HCT116 (cell line): ENCODE data around the gene SULT2B1. TPM values are rescaled to one million over a fixed set of nuclear protein-coding genes. Genes with fewer than 3 reads are reported as not detected.

Experiments used
- ATAC-seq: fragments of 200-7000 bp; cut with Tn5 transposase; 2 replicates; pipeline ENCODE4 v1.9.1; 2020; ENCODE audit warnings: mild to moderate bottlenecking, moderate library complexity
- BruUV-seq: library from RNA; stranded (reverse); fragments of 400-500 nt; replicated peaks from 2 replicates; lab custom pipeline; 2021; lab: Mats Ljungman, UMichigan
- CTCF ChIA-PET: fragments of 300-600 bp; sonication (Branson Sonifier 250); formaldehyde crosslinking; loops from one replicate; lab custom pipeline; 2021; ENCODE audit warnings: antibody characterized with exemption; lab: Charles Lee
- POLR2A ChIA-PET: fragments of 300-600, 350-600 bp; sonication (Branson Sonifier 250); formaldehyde crosslinking; loops from one replicate; lab custom pipeline; 2021; ENCODE audit warnings: antibody characterized with exemption; lab: Charles Lee
- RAD21 ChIA-PET, 2 experiments: fragments of 300-600 bp; sonication (Branson Sonifier 250); formaldehyde crosslinking; loops; one replicate each; lab custom pipeline; 2023; ENCODE audit warnings: low total read pairs in 2 of 2; ENCODE audit not compliant: uncharacterized antibody in 2 of 2, unreplicated experiment in 2 of 2, low non-redundant PET in 1 of 2; lab: Charles Lee
- DNase-seq: peaks from one replicate; pipeline ENCODE4 v3.0.0-alpha.2; 2010; ENCODE audit warnings: low read depth, low spot score
- H2AFZ ChIP-seq: fragments of 200-600 bp; shearing (Covaris generic), sonication (generic); 2 replicates; pipeline ENCODE4 v1.6.1; 2017; ENCODE audit warnings: low read depth, mixed run types, mixed read lengths, antibody characterized with exemption, low read length; ENCODE audit not compliant: poor library complexity, severe bottlenecking
- H3K27ac ChIP-seq: 2 replicates; pipeline ENCODE4 v1.5.1; 2012; ENCODE audit warnings: low read depth, low read length
- H3K27me3 ChIP-seq: fragments of 200-600 bp; sonication (generic); 2 replicates; pipeline ENCODE4 v1.6.1; 2016; ENCODE audit warnings: mixed run types, low read length, mixed read lengths; ENCODE audit not compliant: insufficient read depth
- H3K36me3 ChIP-seq, 2 experiments: fragments of 200-500 bp in 1 of 2; fragments of 200-600 bp in 1 of 2; sonication (Bioruptor generic) in 1 of 2; sonication (generic) in 1 of 2; 2 replicates each; pipeline versions ENCODE4 v1.5.1 to v1.6.1; 2014 to 2016; ENCODE audit warnings: low read length in 2 of 2, inconsistent platforms in 1 of 2, mixed read lengths in 1 of 2, mixed run types in 1 of 2; ENCODE audit not compliant: insufficient read depth in 2 of 2, control insufficient read depth in 1 of 2
- H3K4me1 ChIP-seq, 2 experiments: fragments of 200-600 bp in 1 of 2; sonication (generic) in 1 of 2; 2 replicates each; pipeline versions ENCODE4 v1.5.1 to v1.6.1; 2012 to 2017; ENCODE audit warnings: low read length in 2 of 2, inconsistent platforms in 1 of 2, mild to moderate bottlenecking in 1 of 2, mixed read lengths in 1 of 2, mixed run types in 1 of 2, moderate library complexity in 1 of 2; ENCODE audit not compliant: insufficient read depth in 2 of 2, control insufficient read depth in 1 of 2
- H3K4me2 ChIP-seq: fragments of 200-600 bp; sonication (generic); 2 replicates; pipeline ENCODE4 v1.6.1; 2017; ENCODE audit warnings: mixed run types, low read length, mixed read lengths
- H3K4me3 ChIP-seq, 2 experiments: fragments of 200-600 bp in 1 of 2; sonication (generic) in 1 of 2; replicated peaks in 1 of 2; 2 replicates each; pipeline ENCODE4 v1.5.1; 2011 to 2016; ENCODE audit warnings: low read length in 2 of 2, control low read depth in 1 of 2, low read depth in 1 of 2, mild to moderate bottlenecking in 1 of 2, mixed read lengths in 1 of 2, mixed run types in 1 of 2
- H3K79me2 ChIP-seq: fragments of 200-600 bp; sonication (generic); 2 replicates; pipeline ENCODE4 v1.6.1; 2017; ENCODE audit warnings: mild to moderate bottlenecking, mixed run types, low read length, moderate library complexity, mixed read lengths; ENCODE audit not compliant: insufficient read depth
- H3K9ac ChIP-seq: fragments of 200-600 bp; sonication (generic); 2 replicates; pipeline ENCODE4 v1.6.1; 2016; ENCODE audit warnings: low read length, mixed read lengths
- H3K9me2 ChIP-seq: fragments of 200-600 bp; sonication (generic), shearing (Covaris generic); 2 replicates; pipeline ENCODE4 v1.6.1; 2017; ENCODE audit warnings: mixed run types, mild to moderate bottlenecking, moderate library complexity; ENCODE audit not compliant: insufficient read depth
- H3K9me3 ChIP-seq, 2 experiments: fragments of 200-500 bp in 1 of 2; fragments of 200-600 bp in 1 of 2; sonication (Bioruptor generic) in 1 of 2; sonication (generic) in 1 of 2; 2 replicates each; pipeline ENCODE4 v1.6.1; 2014 to 2017; ENCODE audit warnings: low read length in 2 of 2, mixed read lengths in 2 of 2, inconsistent platforms in 1 of 2, low read depth in 1 of 2, mild to moderate bottlenecking in 1 of 2, mixed run types in 1 of 2, moderate library complexity in 1 of 2; ENCODE audit not compliant: control insufficient read depth in 1 of 2, insufficient read depth in 1 of 2
- H4K20me1 ChIP-seq: fragments of 200-600 bp; sonication (generic), shearing (Covaris generic); 2 replicates; pipeline ENCODE4 v1.6.1; 2017; ENCODE audit warnings: mixed run types, mild to moderate bottlenecking, moderate library complexity; ENCODE audit not compliant: insufficient read depth
- CBX3 ChIP-seq: IDR thresholded peaks from 2 replicates; pipeline ENCODE4 v1.6.1; 2012; ENCODE audit warnings: low read depth
- CEBPB ChIP-seq: IDR thresholded peaks from 2 replicates; pipeline ENCODE4 v1.6.1; 2012; ENCODE audit warnings: low read depth
- EGR1 ChIP-seq: IDR thresholded peaks from 2 replicates; pipeline ENCODE4 v1.6.1; 2012; ENCODE audit warnings: low read depth
- ELF1 ChIP-seq: IDR thresholded peaks from 2 replicates; pipeline ENCODE4 v1.6.1; 2012; ENCODE audit warnings: low read depth, borderline replicate concordance
- EZH2 ChIP-seq: fragments of 200-600 bp; sonication (generic); IDR thresholded peaks from 2 replicates; pipeline ENCODE4 v1.6.1; 2017; ENCODE audit warnings: antibody characterized with exemption, mixed run types
- EZH2phosphoT487 ChIP-seq: fragments of 200-600 bp; IDR thresholded peaks from 2 replicates; pipeline ENCODE4 v1.6.1; 2018; ENCODE audit warnings: antibody characterized with exemption, borderline replicate concordance
- FOSL1 ChIP-seq: IDR thresholded peaks from 2 replicates; pipeline ENCODE4 v1.6.1; 2012; ENCODE audit warnings: low read depth
- POLR2A ChIP-seq: IDR thresholded peaks from 2 replicates; pipeline ENCODE4 v1.7.0; 2011; ENCODE audit warnings: borderline replicate concordance; ENCODE audit not compliant: insufficient read depth, insufficient read length; ENCODE audit errors: extremely low read depth
- POLR2AphosphoS5 ChIP-seq: IDR thresholded peaks from 2 replicates; pipeline ENCODE4 v1.6.1; 2011; ENCODE audit warnings: mild to moderate bottlenecking, low read depth, low read length, moderate library complexity
- RAD21 ChIP-seq: IDR thresholded peaks from 2 replicates; pipeline ENCODE4 v1.6.1; 2012; ENCODE audit warnings: low read depth, mild to moderate bottlenecking
- SIN3A ChIP-seq: IDR thresholded peaks from 2 replicates; pipeline ENCODE4 v1.6.1; 2012; ENCODE audit warnings: low read depth
- SP1 ChIP-seq: IDR thresholded peaks from 2 replicates; pipeline ENCODE4 v1.6.1; 2012; ENCODE audit warnings: low read depth
- SRF ChIP-seq: IDR thresholded peaks from 2 replicates; pipeline ENCODE4 v1.6.1; 2012; ENCODE audit warnings: low read depth
- TCF7L2 ChIP-seq: IDR thresholded peaks from 2 replicates; pipeline ENCODE4 v1.7.0; 2011; ENCODE audit warnings: borderline replicate concordance, inconsistent platforms; ENCODE audit not compliant: insufficient read depth, insufficient read length; ENCODE audit errors: extremely low read depth
- YY1 ChIP-seq: IDR thresholded peaks from 2 replicates; pipeline ENCODE4 v1.6.1; 2011; ENCODE audit warnings: low read length, low read depth, moderate library complexity, mild to moderate bottlenecking; ENCODE audit not compliant: insufficient replicate concordance; ENCODE audit errors: extremely low read depth
- ZNF274 ChIP-seq: fragments of 200-500 bp; sonication (Bioruptor generic); IDR thresholded peaks from 2 replicates; pipeline ENCODE4 v1.6.1; 2014; ENCODE audit warnings: mild to moderate bottlenecking, low read depth, low read length, inconsistent platforms
- intact Hi-C: fragments of 100-400 bp; cut with micrococcal nuclease; formaldehyde crosslinking; loops from 2 replicates; pipeline ENCODE4 v1.10.0; 2022
- total RNA-seq: library from RNA; stranded (reverse); gene quantifications from one replicate; pipeline ENCODE4 v1.2.1, GENCODE V29; 2021; ENCODE audit not compliant: unreplicated experiment
- TF ChIP-seq, protein P1 (sequence below): IDR thresholded peaks from 2 replicates; pipeline ENCODE4 v1.6.1; 2011; ENCODE audit warnings: mild to moderate bottlenecking, low read length, moderate library complexity; ENCODE audit not compliant: insufficient replicate concordance; ENCODE audit errors: extremely low read depth
- TF ChIP-seq, protein P2 (sequence below): IDR thresholded peaks from 2 replicates; pipeline ENCODE4 v1.6.1; 2012; ENCODE audit warnings: low read depth
- TF ChIP-seq, protein P3 (sequence below), 3 experiments: fragments of 200-600 bp in 1 of 3; sonication (generic) in 1 of 3; IDR thresholded peaks in 2 of 3; conservative IDR thresholded peaks in 1 of 3; 2 replicates each; pipeline ENCODE4 v1.5.1; 2012 to 2017; ENCODE audit warnings: low read depth in 2 of 3, low read length in 2 of 3, antibody characterized with exemption in 1 of 3, borderline replicate concordance in 1 of 3, control low read depth in 1 of 3, mild to moderate bottlenecking in 1 of 3, mixed read lengths in 1 of 3, mixed run types in 1 of 3, moderate library complexity in 1 of 3; ENCODE audit not compliant: insufficient read depth in 1 of 3
- TF ChIP-seq, protein P4 (sequence below): IDR thresholded peaks from 2 replicates; pipeline ENCODE4 v1.6.1; 2012

Gene SULT2B1
- total RNA-seq, 1 experiment from 2014 or later, result 4.8 TPM

DNA sequence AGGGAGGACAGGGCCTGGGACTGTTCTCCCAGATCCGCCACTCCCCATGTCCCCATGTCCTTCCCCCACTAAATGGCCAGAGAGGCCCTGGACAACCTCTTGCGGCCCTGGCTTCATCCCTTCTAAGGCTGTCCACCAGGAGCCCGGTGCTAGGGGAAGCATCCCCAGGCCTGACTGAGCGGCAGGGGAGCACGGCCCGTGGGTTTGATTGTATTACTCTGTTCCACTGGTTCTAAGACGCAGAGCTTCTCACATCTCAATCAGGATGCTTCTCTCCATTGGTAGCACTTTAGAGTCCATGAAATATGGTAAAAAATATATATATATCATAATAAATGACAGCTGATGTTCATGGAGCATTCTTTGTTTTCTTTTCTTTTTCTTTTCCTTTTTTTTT, 55.4 kb downstream of the SULT2B1 start:
- Histone ChIP-seq H3K36me3 (no peaks in the 10 kb centered on the region), H3K4me2 (no peak overlapping the region), H3K4me3 (no peak overlapping the region), H3K79me2 (no peaks in the 10 kb centered on the region), H3K9me3 (no peaks in the 10 kb centered on the region), H3K9me2 (no peaks in the 10 kb centered on the region), H2AFZ (no peak overlapping the region), H3K9ac (no peak overlapping the region), H3K27ac (no peak overlapping the region), H4K20me1 (no peaks in the 10 kb centered on the region), H3K4me1 (peaks cover 5 to 12% of the 10 kb centered on the region in 2 experiments; a peak in 3 of 4 replicates), H3K27me3 (no peaks in the 10 kb centered on the region)
- RAD21 ChIA-PET, result no interaction called here
- DNase-seq, result no peak
- no peak for ATAC-seq
- CTCF ChIA-PET, result interaction anchor here (0.7 to 2.3 kb wide), 2 partner anchors 18 to 117 kb away, joined by 3 to 12 read pairs; no protein-coding TSS in a partner anchor
- BruUV-seq, result no TSS peak
- intact Hi-C loops, result no loop called here
- TF ChIP-seq, protein P1, sequence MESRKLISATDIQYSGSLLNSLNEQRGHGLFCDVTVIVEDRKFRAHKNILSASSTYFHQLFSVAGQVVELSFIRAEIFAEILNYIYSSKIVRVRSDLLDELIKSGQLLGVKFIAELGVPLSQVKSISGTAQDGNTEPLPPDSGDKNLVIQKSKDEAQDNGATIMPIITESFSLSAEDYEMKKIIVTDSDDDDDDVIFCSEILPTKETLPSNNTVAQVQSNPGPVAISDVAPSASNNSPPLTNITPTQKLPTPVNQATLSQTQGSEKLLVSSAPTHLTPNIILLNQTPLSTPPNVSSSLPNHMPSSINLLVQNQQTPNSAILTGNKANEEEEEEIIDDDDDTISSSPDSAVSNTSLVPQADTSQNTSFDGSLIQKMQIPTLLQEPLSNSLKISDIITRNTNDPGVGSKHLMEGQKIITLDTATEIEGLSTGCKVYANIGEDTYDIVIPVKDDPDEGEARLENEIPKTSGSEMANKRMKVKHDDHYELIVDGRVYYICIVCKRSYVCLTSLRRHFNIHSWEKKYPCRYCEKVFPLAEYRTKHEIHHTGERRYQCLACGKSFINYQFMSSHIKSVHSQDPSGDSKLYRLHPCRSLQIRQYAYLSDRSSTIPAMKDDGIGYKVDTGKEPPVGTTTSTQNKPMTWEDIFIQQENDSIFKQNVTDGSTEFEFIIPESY, result no peak
- no peak for TF ChIP-seq CBX3
- TF ChIP-seq, protein P2, sequence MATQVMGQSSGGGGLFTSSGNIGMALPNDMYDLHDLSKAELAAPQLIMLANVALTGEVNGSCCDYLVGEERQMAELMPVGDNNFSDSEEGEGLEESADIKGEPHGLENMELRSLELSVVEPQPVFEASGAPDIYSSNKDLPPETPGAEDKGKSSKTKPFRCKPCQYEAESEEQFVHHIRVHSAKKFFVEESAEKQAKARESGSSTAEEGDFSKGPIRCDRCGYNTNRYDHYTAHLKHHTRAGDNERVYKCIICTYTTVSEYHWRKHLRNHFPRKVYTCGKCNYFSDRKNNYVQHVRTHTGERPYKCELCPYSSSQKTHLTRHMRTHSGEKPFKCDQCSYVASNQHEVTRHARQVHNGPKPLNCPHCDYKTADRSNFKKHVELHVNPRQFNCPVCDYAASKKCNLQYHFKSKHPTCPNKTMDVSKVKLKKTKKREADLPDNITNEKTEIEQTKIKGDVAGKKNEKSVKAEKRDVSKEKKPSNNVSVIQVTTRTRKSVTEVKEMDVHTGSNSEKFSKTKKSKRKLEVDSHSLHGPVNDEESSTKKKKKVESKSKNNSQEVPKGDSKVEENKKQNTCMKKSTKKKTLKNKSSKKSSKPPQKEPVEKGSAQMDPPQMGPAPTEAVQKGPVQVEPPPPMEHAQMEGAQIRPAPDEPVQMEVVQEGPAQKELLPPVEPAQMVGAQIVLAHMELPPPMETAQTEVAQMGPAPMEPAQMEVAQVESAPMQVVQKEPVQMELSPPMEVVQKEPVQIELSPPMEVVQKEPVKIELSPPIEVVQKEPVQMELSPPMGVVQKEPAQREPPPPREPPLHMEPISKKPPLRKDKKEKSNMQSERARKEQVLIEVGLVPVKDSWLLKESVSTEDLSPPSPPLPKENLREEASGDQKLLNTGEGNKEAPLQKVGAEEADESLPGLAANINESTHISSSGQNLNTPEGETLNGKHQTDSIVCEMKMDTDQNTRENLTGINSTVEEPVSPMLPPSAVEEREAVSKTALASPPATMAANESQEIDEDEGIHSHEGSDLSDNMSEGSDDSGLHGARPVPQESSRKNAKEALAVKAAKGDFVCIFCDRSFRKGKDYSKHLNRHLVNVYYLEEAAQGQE, result no peak
- TF ChIP-seq, protein P3, sequence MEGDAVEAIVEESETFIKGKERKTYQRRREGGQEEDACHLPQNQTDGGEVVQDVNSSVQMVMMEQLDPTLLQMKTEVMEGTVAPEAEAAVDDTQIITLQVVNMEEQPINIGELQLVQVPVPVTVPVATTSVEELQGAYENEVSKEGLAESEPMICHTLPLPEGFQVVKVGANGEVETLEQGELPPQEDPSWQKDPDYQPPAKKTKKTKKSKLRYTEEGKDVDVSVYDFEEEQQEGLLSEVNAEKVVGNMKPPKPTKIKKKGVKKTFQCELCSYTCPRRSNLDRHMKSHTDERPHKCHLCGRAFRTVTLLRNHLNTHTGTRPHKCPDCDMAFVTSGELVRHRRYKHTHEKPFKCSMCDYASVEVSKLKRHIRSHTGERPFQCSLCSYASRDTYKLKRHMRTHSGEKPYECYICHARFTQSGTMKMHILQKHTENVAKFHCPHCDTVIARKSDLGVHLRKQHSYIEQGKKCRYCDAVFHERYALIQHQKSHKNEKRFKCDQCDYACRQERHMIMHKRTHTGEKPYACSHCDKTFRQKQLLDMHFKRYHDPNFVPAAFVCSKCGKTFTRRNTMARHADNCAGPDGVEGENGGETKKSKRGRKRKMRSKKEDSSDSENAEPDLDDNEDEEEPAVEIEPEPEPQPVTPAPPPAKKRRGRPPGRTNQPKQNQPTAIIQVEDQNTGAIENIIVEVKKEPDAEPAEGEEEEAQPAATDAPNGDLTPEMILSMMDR (IDR thresholded peaks at IDR 0.05 in 2 of 3, conservative IDR thresholded peaks at IDR 0.05 in 1 of 3; ENCODE audit: borderline replicate concordance in 1 of 3, insufficient read depth in 1 of 3, low read depth in 2 of 3, low read length in 2 of 3), result no peak
- TF ChIP-seq CEBPB, result no peak
- TF ChIP-seq POLR2A, result no peak
- TF ChIP-seq ELF1, result no peak
- no peak for TF ChIP-seq SIN3A
- TF ChIP-seq SP1, result no peak
- no peak for TF ChIP-seq POLR2AphosphoS5
- TF ChIP-seq YY1, result no peak
- no peak for TF ChIP-seq EZH2
- TF ChIP-seq SRF, result no peak
- TF ChIP-seq EZH2phosphoT487, result no peak
- TF ChIP-seq, protein P4, sequence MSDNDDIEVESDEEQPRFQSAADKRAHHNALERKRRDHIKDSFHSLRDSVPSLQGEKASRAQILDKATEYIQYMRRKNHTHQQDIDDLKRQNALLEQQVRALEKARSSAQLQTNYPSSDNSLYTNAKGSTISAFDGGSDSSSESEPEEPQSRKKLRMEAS, result no peak
- no peak for TF ChIP-seq TCF7L2
- TF ChIP-seq FOSL1, result no peak
- TF ChIP-seq RAD21, result no peak
- no peak for TF ChIP-seq EGR1
- TF ChIP-seq ZNF274, result no peak
- POLR2A ChIA-PET, result interaction anchor here (3.2 kb wide), 1 partner anchor 12 kb away, joined by 31 read pairs; the partner anchor contains the start of genes RPL18 and SPHK2
